Measurements from ENCODE around the gene ERC2. TPM values are rescaled to one million over a fixed set of nuclear protein-coding genes. Genes with fewer than 3 reads are reported as not detected.
"Not testable (repeated sequence)": the region's sequence is repeated elsewhere in the genome, so short reads cannot be mapped to it uniquely, and the experiment has no call there.

ERC2 gene
- polyA plus RNA-seq, 2 of the 4 experiments (the other 2 are of a cell fraction): 0.16 TPM; not detected in 1

GRCh38 chr3:56275120-56275519 lies 193.1 kb downstream of the ERC2 start (continued):
- TF ChIP-seq CHD4 (IDR thresholded peaks at IDR 0.05; ENCODE audit: borderline replicate concordance): no peak
- TF ChIP-seq CHD2 (IDR thresholded peaks at IDR 0.05; ENCODE audit: low read length, partially characterized antibody): no peak
- TF ChIP-seq HOXB13 (CRISPR knock-in tag; IDR thresholded peaks at IDR 0.05; ENCODE audit: low read depth): no peak

GRCh38 chr3:56269755-56270535 lies 198.3 kb downstream of the ERC2 start:
- H3K4me2 ChIP-seq: no peak overlapping the region
- no peak for ATAC-seq
- H3K27ac ChIP-seq: no peak overlapping the region
- TF ChIP-seq E2F6 (IDR thresholded peaks at IDR 0.05; ENCODE audit: borderline replicate concordance, low read depth) (no peak), HOXA7 (CRISPR knock-in tag; IDR thresholded peaks at IDR 0.05) (no peak), RNF2 (IDR thresholded peaks at IDR 0.05; ENCODE audit: borderline replicate concordance, low read depth) (no peak), USF2 (IDR thresholded peaks at IDR 0.05) (no peak), RFX5 (IDR thresholded peaks at IDR 0.05) (no peak), MYC (IDR thresholded peaks at IDR 0.05; ENCODE audit: borderline replicate concordance, low read length) (no peak), CBX8 (IDR thresholded peaks at IDR 0.05) (no peak), ATOH8 (CRISPR knock-in tag; IDR thresholded peaks at IDR 0.05; ENCODE audit: low read depth) (no peak), RAD21 (conservative IDR thresholded peaks at IDR 0.05 in 1 of 2, IDR thresholded peaks at IDR 0.05 in 1 of 2) (no peak), RCOR1 (IDR thresholded peaks at IDR 0.05; ENCODE audit: low read depth, low read length) (no peak), KDM5A (IDR thresholded peaks at IDR 0.05) (no peak), ELK1 (IDR thresholded peaks at IDR 0.05; ENCODE audit: low read depth, low read length) (no peak), CBX2 (IDR thresholded peaks at IDR 0.05; ENCODE audit: borderline replicate concordance, low read depth) (no peak), FOXS1 (CRISPR knock-in tag; IDR thresholded peaks at IDR 0.05) (no peak)
- ChIA-PET CTCF (interaction anchor here (0.6 to 1.4 kb wide), 3 partner anchors 10 to 809 kb away, joined by 3 read pairs; no protein-coding TSS in a partner anchor), POLR2A (no interaction called here)
- FAIRE-seq: no peak
- no peaks in the 10 kb centered on the region for H3K9me3 ChIP-seq
- no peaks in the 10 kb centered on the region for H3K4me1 ChIP-seq
- no peak overlapping the region for H3K4me3 ChIP-seq
- no peak for DNase-seq (ENCODE audit: low read depth in 1 of 2, low spot score in 1 of 2)
- 8% methylated on average over 4 of the region's 4 CpGs for WGBS (ENCODE audit: missing lambda C conversion rate)

- POLR2A ChIA-PET: no interaction called here
- 37% methylated on average over 4 of the region's 4 CpGs for WGBS (ENCODE audit: missing lambda C conversion rate)
These were observed 199.5 kb downstream of the ERC2 start for GRCh38 chr3:56268616-56269383.

DNA sequence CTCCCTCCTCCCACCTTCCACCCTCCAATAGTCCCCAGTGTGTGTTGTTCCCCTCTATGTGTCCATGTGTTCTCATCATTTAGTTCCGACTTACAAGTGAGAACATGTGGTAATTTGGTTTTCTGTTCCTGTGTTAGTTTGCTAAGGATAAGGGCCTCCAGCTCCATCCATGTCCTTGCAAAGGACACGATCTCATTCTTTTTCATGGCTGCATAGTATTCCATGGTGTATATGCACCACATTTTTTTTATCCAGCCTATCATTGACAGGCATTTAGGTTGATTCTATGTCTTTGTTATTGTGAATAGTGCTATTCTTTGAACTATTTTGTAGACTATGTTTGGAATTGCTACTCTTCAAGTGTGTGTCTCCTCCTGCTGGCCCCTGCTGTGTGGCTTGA lies 206.4 kb downstream of the ERC2 start:
- 4% methylated on average over 2 of the region's 2 CpGs for WGBS (ENCODE audit: missing lambda C conversion rate)
- CTCF ChIA-PET: interaction anchor here (4.0 kb wide), 1 partner anchor 10 kb away, joined by 19 read pairs; no protein-coding TSS in a partner anchor
- H3K4me3 ChIP-seq; H3K4me2 ChIP-seq; FAIRE-seq; ATAC-seq; H3K4me1 ChIP-seq; POLR2A ChIA-PET; H3K9me3 ChIP-seq; H3K27ac ChIP-seq; DNase-seq (ENCODE audit: low read depth in 1 of 2, low spot score in 1 of 2): not testable (repeated sequence)

More at GRCh38 chr3:56268616-56269383, 199.5 kb downstream of the ERC2 start:
- CTCF ChIA-PET: interaction anchor here (0.6 to 1.4 kb wide), 2 partner anchors 16 to 810 kb away, joined by 3 read pairs; no protein-coding TSS in a partner anchor
- DNase-seq (ENCODE audit: low read depth in 1 of 2, low spot score in 1 of 2) (no peak), ATAC-seq (no peak), FAIRE-seq (no peak)
- TF ChIP-seq ELK1 (IDR thresholded peaks at IDR 0.05; ENCODE audit: low read depth, low read length) (no peak), TP53 (CRISPR knock-in tag; IDR thresholded peaks at IDR 0.05) (no peak)
- H3K4me3 ChIP-seq: no peak overlapping the region
- no peak overlapping the region for H3K27ac ChIP-seq
- H3K4me1 ChIP-seq: no peaks in the 10 kb centered on the region
- no peak overlapping the region for H3K4me2 ChIP-seq
- no peaks in the 10 kb centered on the region for H3K9me3 ChIP-seq
